ENCODE data around the gene WDR5B. TPM values are rescaled to one million over a fixed set of nuclear protein-coding genes. Genes with fewer than 3 reads are reported as not detected.
A peak's percentile ranks its signal among the peaks of the same experiment; 100 is the strongest.

WDR5B gene
- total and polyA plus RNA-seq, 2 of the 8 experiments (the other 6 are each of a cell fraction or from before 2014, with no cell fraction given), result 1.9 to 3.5 TPM

GRCh38 chr3:122383771-122384697, 31.8 kb downstream of the WDR5B start, which contains the start of gene FAM162A (continued):
- peak; percentile 85; the same call in 1 of the 2 replicates for TF ChIP-seq RBBP5 (IDR thresholded peaks at IDR 0.05; ENCODE audit: borderline replicate concordance, low read depth, low read length)
- TF ChIP-seq TBP (IDR thresholded peaks at IDR 0.05; ENCODE audit: low read depth, low read length), result peak; percentile 83
- TF ChIP-seq BRCA1 (IDR thresholded peaks at IDR 0.05; ENCODE audit: low read depth, low read length), result no peak
- TF ChIP-seq, protein P1, sequence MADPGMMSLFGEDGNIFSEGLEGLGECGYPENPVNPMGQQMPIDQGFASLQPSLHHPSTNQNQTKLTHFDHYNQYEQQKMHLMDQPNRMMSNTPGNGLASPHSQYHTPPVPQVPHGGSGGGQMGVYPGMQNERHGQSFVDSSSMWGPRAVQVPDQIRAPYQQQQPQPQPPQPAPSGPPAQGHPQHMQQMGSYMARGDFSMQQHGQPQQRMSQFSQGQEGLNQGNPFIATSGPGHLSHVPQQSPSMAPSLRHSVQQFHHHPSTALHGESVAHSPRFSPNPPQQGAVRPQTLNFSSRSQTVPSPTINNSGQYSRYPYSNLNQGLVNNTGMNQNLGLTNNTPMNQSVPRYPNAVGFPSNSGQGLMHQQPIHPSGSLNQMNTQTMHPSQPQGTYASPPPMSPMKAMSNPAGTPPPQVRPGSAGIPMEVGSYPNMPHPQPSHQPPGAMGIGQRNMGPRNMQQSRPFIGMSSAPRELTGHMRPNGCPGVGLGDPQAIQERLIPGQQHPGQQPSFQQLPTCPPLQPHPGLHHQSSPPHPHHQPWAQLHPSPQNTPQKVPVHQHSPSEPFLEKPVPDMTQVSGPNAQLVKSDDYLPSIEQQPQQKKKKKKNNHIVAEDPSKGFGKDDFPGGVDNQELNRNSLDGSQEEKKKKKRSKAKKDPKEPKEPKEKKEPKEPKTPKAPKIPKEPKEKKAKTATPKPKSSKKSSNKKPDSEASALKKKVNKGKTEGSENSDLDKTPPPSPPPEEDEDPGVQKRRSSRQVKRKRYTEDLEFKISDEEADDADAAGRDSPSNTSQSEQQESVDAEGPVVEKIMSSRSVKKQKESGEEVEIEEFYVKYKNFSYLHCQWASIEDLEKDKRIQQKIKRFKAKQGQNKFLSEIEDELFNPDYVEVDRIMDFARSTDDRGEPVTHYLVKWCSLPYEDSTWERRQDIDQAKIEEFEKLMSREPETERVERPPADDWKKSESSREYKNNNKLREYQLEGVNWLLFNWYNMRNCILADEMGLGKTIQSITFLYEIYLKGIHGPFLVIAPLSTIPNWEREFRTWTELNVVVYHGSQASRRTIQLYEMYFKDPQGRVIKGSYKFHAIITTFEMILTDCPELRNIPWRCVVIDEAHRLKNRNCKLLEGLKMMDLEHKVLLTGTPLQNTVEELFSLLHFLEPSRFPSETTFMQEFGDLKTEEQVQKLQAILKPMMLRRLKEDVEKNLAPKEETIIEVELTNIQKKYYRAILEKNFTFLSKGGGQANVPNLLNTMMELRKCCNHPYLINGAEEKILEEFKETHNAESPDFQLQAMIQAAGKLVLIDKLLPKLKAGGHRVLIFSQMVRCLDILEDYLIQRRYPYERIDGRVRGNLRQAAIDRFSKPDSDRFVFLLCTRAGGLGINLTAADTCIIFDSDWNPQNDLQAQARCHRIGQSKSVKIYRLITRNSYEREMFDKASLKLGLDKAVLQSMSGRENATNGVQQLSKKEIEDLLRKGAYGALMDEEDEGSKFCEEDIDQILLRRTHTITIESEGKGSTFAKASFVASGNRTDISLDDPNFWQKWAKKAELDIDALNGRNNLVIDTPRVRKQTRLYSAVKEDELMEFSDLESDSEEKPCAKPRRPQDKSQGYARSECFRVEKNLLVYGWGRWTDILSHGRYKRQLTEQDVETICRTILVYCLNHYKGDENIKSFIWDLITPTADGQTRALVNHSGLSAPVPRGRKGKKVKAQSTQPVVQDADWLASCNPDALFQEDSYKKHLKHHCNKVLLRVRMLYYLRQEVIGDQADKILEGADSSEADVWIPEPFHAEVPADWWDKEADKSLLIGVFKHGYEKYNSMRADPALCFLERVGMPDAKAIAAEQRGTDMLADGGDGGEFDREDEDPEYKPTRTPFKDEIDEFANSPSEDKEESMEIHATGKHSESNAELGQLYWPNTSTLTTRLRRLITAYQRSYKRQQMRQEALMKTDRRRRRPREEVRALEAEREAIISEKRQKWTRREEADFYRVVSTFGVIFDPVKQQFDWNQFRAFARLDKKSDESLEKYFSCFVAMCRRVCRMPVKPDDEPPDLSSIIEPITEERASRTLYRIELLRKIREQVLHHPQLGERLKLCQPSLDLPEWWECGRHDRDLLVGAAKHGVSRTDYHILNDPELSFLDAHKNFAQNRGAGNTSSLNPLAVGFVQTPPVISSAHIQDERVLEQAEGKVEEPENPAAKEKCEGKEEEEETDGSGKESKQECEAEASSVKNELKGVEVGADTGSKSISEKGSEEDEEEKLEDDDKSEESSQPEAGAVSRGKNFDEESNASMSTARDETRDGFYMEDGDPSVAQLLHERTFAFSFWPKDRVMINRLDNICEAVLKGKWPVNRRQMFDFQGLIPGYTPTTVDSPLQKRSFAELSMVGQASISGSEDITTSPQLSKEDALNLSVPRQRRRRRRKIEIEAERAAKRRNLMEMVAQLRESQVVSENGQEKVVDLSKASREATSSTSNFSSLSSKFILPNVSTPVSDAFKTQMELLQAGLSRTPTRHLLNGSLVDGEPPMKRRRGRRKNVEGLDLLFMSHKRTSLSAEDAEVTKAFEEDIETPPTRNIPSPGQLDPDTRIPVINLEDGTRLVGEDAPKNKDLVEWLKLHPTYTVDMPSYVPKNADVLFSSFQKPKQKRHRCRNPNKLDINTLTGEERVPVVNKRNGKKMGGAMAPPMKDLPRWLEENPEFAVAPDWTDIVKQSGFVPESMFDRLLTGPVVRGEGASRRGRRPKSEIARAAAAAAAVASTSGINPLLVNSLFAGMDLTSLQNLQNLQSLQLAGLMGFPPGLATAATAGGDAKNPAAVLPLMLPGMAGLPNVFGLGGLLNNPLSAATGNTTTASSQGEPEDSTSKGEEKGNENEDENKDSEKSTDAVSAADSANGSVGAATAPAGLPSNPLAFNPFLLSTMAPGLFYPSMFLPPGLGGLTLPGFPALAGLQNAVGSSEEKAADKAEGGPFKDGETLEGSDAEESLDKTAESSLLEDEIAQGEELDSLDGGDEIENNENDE (IDR thresholded peaks at IDR 0.05; ENCODE audit: insufficient replicate concordance, low read length), result no peak
- no peak for TF ChIP-seq CHD1 (IDR thresholded peaks at IDR 0.05; ENCODE audit: low read depth, low read length)
- no peak for TF ChIP-seq EGR1 (IDR thresholded peaks at IDR 0.05; ENCODE audit: borderline replicate concordance, low read depth, low read length)
- TF ChIP-seq TEAD4 (IDR thresholded peaks at IDR 0.05; ENCODE audit: low read depth, low read length), result no peak
- TF ChIP-seq RXRA (IDR thresholded peaks at IDR 0.05; ENCODE audit: insufficient read depth, low read depth, low read length), result no peak
- TF ChIP-seq RFX5 (IDR thresholded peaks at IDR 0.05; ENCODE audit: borderline replicate concordance, low read depth, low read length), result no peak
- peak; percentile 58; the same call in 1 of the 2 replicates for TF ChIP-seq SP4 (IDR thresholded peaks at IDR 0.05; ENCODE audit: low read length)
- peak; percentile 93 for TF ChIP-seq CREB1 (IDR thresholded peaks at IDR 0.05)
